GM18951 (cell line): ENCODE results near the gene RTN1.

Experiments used
- POLR2A ChIP-seq: IDR thresholded peaks from 4 replicates; pipeline ENCODE4 v1.6.1; 2011; ENCODE audit warnings: mild to moderate bottlenecking; ENCODE audit not compliant: insufficient read length, insufficient read depth; ENCODE audit errors: extremely low read depth
- in situ Hi-C: fragments of 300-500 bp; cut with MboI; formaldehyde crosslinking; loops from one replicate; pipeline ENCODE4 v1.12.0; 2022; ENCODE audit warnings: low sequenced_read_pairs, mixed read lengths, inconsistent platforms; ENCODE audit not compliant: unreplicated experiment

The RTN1 gene

DNA sequence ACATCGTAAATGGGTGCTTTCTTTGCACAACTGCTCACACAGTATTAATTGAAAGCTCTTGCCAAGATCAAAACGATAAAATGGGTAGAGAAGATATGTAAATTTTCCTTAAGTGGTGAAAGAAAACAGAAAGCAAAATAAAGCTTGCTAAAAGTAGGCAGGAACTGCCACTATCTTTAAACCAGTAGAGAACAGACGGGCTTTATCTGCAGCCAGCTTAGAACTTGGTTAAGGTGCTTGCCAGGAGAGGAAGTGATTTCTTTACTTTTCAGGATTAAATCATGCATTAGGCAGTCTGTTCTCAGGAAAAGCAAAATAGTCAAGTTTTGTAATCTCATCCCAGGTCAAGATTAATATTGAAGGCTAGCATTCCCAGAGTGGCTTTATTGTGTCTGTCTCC lies 237.1 kb downstream of the RTN1 start:
- in situ Hi-C loops = loop anchor here (10.0 to 25.0 kb wide), 2 partner anchors 281 to 554 kb away; no protein-coding TSS in a partner anchor
- TF ChIP-seq POLR2A = no peak

DNA sequence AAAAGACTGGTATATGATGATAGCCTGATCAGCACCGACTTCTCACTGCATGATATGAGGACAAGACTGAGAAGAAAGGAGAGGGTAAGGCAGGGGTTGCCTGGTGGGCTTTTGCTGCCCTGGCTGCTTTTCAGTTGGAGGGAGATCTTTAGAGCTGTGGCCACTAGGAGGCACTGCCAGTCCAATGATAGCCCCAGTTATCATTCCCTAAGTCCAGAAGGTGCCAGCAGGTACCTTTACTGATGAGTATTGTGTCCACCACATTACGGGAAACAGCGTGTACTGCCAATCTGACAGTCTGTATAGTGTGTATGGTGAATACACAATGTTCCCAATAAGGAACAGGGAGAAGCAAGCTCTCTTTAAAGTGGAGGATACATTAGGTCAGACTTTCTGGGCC lies 238.2 kb downstream of the RTN1 start:
- TF ChIP-seq POLR2A = no peak
- in situ Hi-C loops = loop anchor here (10.0 to 25.0 kb wide), 2 partner anchors 282 to 555 kb away; no protein-coding TSS in a partner anchor

DNA sequence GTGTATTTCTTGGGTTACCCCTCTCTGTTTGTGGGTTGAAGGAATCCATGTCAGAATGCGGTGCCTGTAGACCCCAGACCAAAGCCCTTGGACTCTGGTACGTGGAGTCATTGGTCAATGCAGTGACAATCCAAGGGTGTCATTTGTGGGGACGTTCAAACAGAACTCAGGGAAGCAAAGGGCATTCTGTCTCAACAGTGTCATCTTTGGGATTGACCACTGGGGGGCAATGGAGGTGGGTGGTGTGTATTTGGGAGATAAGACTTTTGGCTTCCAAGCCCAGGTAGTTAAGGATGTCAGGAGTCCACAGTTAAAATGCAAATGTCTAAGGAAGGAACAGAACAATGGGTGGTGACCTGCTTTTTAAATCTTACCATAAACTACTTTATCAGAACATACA lies 239.3 kb downstream of the RTN1 start:
- in situ Hi-C loops = loop anchor here (10.0 to 25.0 kb wide), 2 partner anchors 284 to 556 kb away; no protein-coding TSS in a partner anchor
- TF ChIP-seq POLR2A = no peak

GRCh38 chr14:59630288-59630963 lies 240.2 kb downstream of the RTN1 start:
- in situ Hi-C loops = loop anchor here (10.0 to 25.0 kb wide), 2 partner anchors 284 to 557 kb away; no protein-coding TSS in a partner anchor
- TF ChIP-seq POLR2A = no peak

DNA sequence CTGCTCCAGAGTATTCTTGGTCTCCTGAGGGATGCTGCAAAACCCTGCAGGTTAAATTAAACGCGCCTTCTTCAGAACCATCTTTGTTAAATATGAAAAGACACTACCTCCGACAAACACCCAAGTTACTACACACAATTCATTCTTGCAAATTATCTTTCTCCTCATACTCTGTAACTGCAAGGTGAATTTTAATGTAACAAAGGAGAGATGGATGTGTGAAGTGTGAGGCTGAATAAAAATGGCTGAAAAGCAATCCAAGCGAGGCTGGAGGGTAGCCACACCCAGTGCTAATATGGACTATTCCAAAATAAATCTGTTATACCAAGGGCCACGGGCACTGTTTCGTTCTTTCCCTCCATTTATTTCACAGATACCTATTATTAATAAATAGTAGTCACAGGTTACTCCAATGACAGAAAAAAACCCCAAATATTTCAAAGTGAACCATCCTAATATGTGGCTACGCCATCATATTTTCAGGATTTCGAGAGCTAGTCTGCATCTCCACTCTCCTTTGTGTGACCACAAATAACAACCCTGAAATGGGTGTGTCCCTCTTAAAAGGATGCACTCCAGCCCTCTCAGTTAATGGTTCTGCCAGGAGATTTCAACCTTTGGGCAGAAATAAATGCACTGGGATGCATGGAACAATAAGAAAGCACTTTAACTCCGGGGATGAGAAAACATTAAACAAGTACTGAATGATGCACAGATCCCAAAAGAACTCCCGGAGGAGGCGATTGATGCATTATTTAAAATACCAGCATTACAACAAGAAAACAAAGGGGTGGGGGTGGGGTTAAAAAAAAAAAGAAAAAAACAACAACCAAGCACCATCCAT lies 240.9 kb downstream of the RTN1 start:
- no peak for TF ChIP-seq POLR2A
- in situ Hi-C loops = loop anchor here (10.0 to 25.0 kb wide), 2 partner anchors 285 to 558 kb away; no protein-coding TSS in a partner anchor

- in situ Hi-C loops = loop anchor here (25.0 kb wide), 1 partner anchor 560 kb away; no protein-coding TSS in a partner anchor
- TF ChIP-seq POLR2A = no peak
Observed at GRCh38 chr14:59627011-59627520, 243.5 kb downstream of the RTN1 start.

GRCh38 chr14:59622631-59623030 lies 247.9 kb downstream of the RTN1 start:
- in situ Hi-C loops = no loop called here
- TF ChIP-seq POLR2A = no peak

- in situ Hi-C loops = no loop called here
- TF ChIP-seq POLR2A = no peak
Observed at GRCh38 chr14:59619061-59619460, 251.5 kb downstream of the RTN1 start.

- TF ChIP-seq POLR2A = no peak
- in situ Hi-C loops = no loop called here
Observed at GRCh38 chr14:59601056-59601455, 269.5 kb downstream of the RTN1 start.

- in situ Hi-C loops = no loop called here
- TF ChIP-seq POLR2A = no peak
Observed at GRCh38 chr14:59600211-59600945, 270.2 kb downstream of the RTN1 start.

DNA sequence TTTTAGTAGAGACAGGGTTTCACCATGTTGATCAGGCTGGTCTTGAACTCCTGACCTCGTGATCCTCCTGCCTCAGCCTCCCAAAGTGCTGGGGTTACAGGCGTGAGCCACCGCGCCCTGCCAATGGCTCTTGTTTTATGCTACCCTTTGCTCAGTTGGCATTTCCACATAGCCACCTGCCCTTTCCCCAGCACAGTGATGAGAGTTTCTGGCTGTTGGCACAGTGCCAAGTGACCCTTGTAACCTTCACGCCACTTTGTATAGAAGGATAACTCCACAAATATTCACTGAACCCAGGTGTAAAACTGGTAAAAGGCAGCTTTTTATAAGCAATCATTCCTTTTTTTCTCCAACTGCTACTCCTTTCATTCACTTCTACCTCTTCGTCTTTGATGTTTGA lies 275.5 kb downstream of the RTN1 start:
- TF ChIP-seq POLR2A = no peak
- in situ Hi-C loops = no loop called here

DNA sequence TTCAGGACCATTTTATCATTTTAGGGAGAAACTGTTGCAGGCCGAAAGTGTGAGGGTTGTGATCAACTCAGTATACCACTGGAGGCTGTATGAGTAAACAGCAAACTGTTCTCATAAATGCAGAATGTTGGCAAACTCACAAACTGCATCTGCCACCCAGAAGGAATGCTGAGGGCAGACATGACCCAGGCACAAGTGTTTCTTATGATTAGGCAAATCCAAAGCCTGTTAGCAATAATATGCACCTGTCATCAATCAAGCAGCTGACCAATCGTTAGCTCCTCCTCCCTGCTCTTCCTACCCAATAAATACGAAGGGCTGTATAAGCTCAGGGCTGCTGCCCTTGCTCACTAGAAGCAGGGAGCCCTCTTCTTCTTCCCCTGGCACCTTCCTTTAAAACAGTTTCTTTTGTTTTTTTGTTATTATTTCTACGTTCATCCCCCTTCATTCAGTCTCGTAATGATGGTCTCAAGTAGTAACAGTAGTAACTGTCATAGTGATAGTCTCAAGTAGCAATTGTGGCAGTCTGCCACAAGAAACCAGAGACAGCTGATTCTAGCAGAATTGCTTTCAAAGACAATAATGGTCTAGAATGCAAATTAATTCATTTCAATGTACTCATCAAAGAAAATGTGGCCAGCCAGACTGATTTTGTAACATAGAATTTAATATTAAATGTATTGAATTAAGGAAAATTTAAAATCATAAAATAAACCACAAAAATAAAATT lies 278.8 kb downstream of the RTN1 start:
- TF ChIP-seq POLR2A = no peak
- in situ Hi-C loops = no loop called here
